Dermis microvascular lymphatic vessel endothelial cell (primary cell): ENCODE results near the gene CYFIP2. TPM values are rescaled to one million over a fixed set of nuclear protein-coding genes. Genes with fewer than 3 reads are reported as not detected.
"Not testable (repeated sequence)": the region's sequence is repeated elsewhere in the genome, so short reads cannot be mapped to it uniquely, and the experiment has no call there.

Experiments used
- DNase-seq, 2 donors: peaks; one replicate each; pipeline versions ENCODE4 v3.0.0 to v3.0.0-alpha.2; 2010; ENCODE audit warnings: low read depth in 2 of 2
- total RNA-seq: library from RNA; depleted of rRNA; stranded (reverse); fragments of >200 nt; gene quantifications from 2 replicates; pipeline ENCODE4 v1.2.1, GENCODE V29; 2014

CYFIP2 gene
- total RNA-seq, 1 donor from 2014 or later: 9.5 TPM

- DNase-seq: no peak
These were observed 124.2 kb downstream of the CYFIP2 start for GRCh38 chr5:157390133-157390532.

- peak in 1 of 2 donors; percentile 64 for DNase-seq
These were observed 124.8 kb downstream of the CYFIP2 start for GRCh38 chr5:157390551-157391297.

- DNase-seq: no peak
These were observed 132.4 kb downstream of the CYFIP2 start for GRCh38 chr5:157398305-157398704.

GRCh38 chr5:157400741-157401495 is 135.0 kb downstream of the CYFIP2 start:
- no peak for DNase-seq

- DNase-seq: no peak
These were observed 149.9 kb downstream of the CYFIP2 start for GRCh38 chr5:157415838-157416237.

GRCh38 chr5:157419521-157419920 is 153.6 kb downstream of the CYFIP2 start:
- DNase-seq: not testable (repeated sequence)

GRCh38 chr5:157429920-157430319 is 164.0 kb downstream of the CYFIP2 start:
- not testable (repeated sequence) for DNase-seq

GRCh38 chr5:157431544-157432200 is 165.7 kb downstream of the CYFIP2 start:
- DNase-seq: peak; percentile 45 to 63

GRCh38 chr5:157434096-157434495 is 168.2 kb downstream of the CYFIP2 start:
- no peak for DNase-seq

- no peak for DNase-seq
These were observed 177.2 kb downstream of the CYFIP2 start for GRCh38 chr5:157443041-157443549.

- DNase-seq: no peak
These were observed 178.3 kb downstream of the CYFIP2 start for GRCh38 chr5:157444224-157444623.

Other genes with a start within 250 kb of the CYFIP2 start
- gene HAVCR1, start 207.0 kb upstream of the CYFIP2 start, total RNA-seq: not detected in 2 replicates
- 0.64 and 1.0 TPM in 2 replicates for gene HAVCR2, start 157.1 kb upstream of the CYFIP2 start, total RNA-seq
- 5.8 and 5.9 TPM in 2 replicates for gene MED7, start 123.3 kb upstream of the CYFIP2 start, total RNA-seq
- not detected in 2 replicates for gene GARIN3, start 99.9 kb upstream of the CYFIP2 start, total RNA-seq
- gene ITK, start 85.3 kb upstream of the CYFIP2 start, total RNA-seq: not detected in 2 replicates
- not detected in 2 replicates for gene NIPAL4, start 194.1 kb downstream of the CYFIP2 start, total RNA-seq